GM12878 (cell line): ENCODE data around the gene GSK3A. TPM values are rescaled to one million over a fixed set of nuclear protein-coding genes. Genes with fewer than 3 reads are reported as not detected.

ENCODE experiments used
- CREB1 ChIP-seq: IDR thresholded peaks from 2 replicates; pipeline ENCODE4 v1.6.1; 2012; ENCODE audit warnings: low read depth, mild to moderate bottlenecking, inconsistent platforms
- FOXK2 ChIP-seq: fragments of 450-650 bp; IDR thresholded peaks from 2 replicates; pipeline ENCODE4 v1.6.1; 2017; ENCODE audit warnings: mild to moderate bottlenecking, moderate library complexity
- GATAD2B ChIP-seq: fragments of 450-650 bp; conservative IDR thresholded peaks from 2 replicates; pipeline ENCODE4 v1.6.1; 2017; ENCODE audit warnings: low read depth, mild to moderate bottlenecking, moderate library complexity
- IRF5 ChIP-seq: fragments of 450-650 bp; IDR thresholded peaks from 2 replicates; pipeline ENCODE4 v1.6.1; 2017; ENCODE audit warnings: borderline replicate concordance
- JUND ChIP-seq: IDR thresholded peaks from 2 replicates; pipeline ENCODE4 v1.6.1; 2012; ENCODE audit warnings: low read depth, mild to moderate bottlenecking, low read length, improper control_type of control experiment, moderate library complexity
- KAT2A ChIP-seq: conservative IDR thresholded peaks from 2 replicates; pipeline ENCODE4 v1.6.1; 2011; ENCODE audit warnings: low read depth, low read length; ENCODE audit not compliant: control insufficient read depth
- MAX ChIP-seq: IDR thresholded peaks from 2 replicates; pipeline ENCODE4 v1.6.1; 2012; ENCODE audit warnings: low read depth, low read length, improper control_type of control experiment
- MEF2A ChIP-seq: IDR thresholded peaks from 2 replicates; pipeline ENCODE4 v1.6.1; 2011; ENCODE audit warnings: low read depth, mild to moderate bottlenecking, low read length, moderate library complexity; ENCODE audit not compliant: insufficient read depth
- NBN ChIP-seq: fragments of 450-650 bp; IDR thresholded peaks from 2 replicates; pipeline ENCODE4 v1.6.1; 2016
- NFYB ChIP-seq: IDR thresholded peaks from 2 replicates; pipeline ENCODE4 v1.6.1; 2011; ENCODE audit warnings: low read depth, mild to moderate bottlenecking, low read length, improper control_type of control experiment, moderate library complexity; ENCODE audit not compliant: insufficient read depth
- POLR2A ChIP-seq: IDR thresholded peaks from 2 replicates; pipeline ENCODE4 v1.6.1; 2011; ENCODE audit warnings: low read depth, mild to moderate bottlenecking, low read length
- RBBP5 ChIP-seq: fragments of 200-600 bp; sonication (generic); conservative IDR thresholded peaks from 2 replicates; pipeline ENCODE4 v1.6.1; 2016
- SP1 ChIP-seq: IDR thresholded peaks from one replicate; pipeline ENCODE4 v1.6.1; 2011; ENCODE audit warnings: low read depth, low read length
- TCF12 ChIP-seq: IDR thresholded peaks from 2 replicates; pipeline ENCODE4 v1.6.1; 2011; ENCODE audit warnings: low read depth, mild to moderate bottlenecking, low read length
- WRNIP1 ChIP-seq: IDR thresholded peaks from 2 replicates; pipeline ENCODE4 v1.6.1; 2011; ENCODE audit warnings: low read depth, low read length, improper control_type of control experiment, borderline replicate concordance
- ZNF207 ChIP-seq: fragments of 450-650 bp; IDR thresholded peaks from 2 replicates; pipeline ENCODE4 v1.6.1; 2014; ENCODE audit warnings: antibody characterized with exemption, mild to moderate bottlenecking, borderline replicate concordance
- polyA plus RNA-seq, 11 experiments: library from polyadenylated mRNA; depleted of rRNA in 4 of 11; unstranded in 6 of 11; stranded (reverse) in 5 of 11; fragments of >200 nt; fragmentation: Nextera tagmentation in 4 of 11; fragmentation: Illumina TruSeq in 1 of 11; extraction: Ambion mirVana in 4 of 11; extraction: Trizol in 1 of 11; gene quantifications; 1 replicate in 1 of 11; 2 replicates in 10 of 11; pipeline versions ENCODE4 v1.2.1 to v1.2.3, GENCODE V29; 2011 to 2016; ENCODE audit warnings: inconsistent platforms in 2 of 11, missing spikeins in 2 of 11, low read depth in 1 of 11
- total RNA-seq, 4 experiments: library from RNA; depleted of rRNA in 3 of 4; stranded (reverse); fragments of >200 nt in 3 of 4; fragmentation: Illumina TruSeq in 1 of 4; extraction: Trizol in 1 of 4; gene quantifications; 2 replicates each; pipeline versions ENCODE4 v1.2.1 to v1.2.3, GENCODE V29; 2013 to 2021
- TF ChIP-seq, protein P1 (sequence below): IDR thresholded peaks from 2 replicates; pipeline ENCODE4 v1.6.1; 2012; ENCODE audit warnings: low read length, inconsistent platforms
- TF ChIP-seq, protein P2 (sequence below): fragments of 450-650 bp; IDR thresholded peaks from 2 replicates; pipeline ENCODE4 v1.6.1; 2018; ENCODE audit warnings: mild to moderate bottlenecking, low read depth, moderate library complexity; ENCODE audit not compliant: partially characterized antibody
- TF ChIP-seq, protein P3 (sequence below): IDR thresholded peaks from 2 replicates; pipeline ENCODE4 v1.6.1; 2011; ENCODE audit warnings: borderline replicate concordance, low read depth, mild to moderate bottlenecking, moderate library complexity, mixed read lengths, low read length; ENCODE audit not compliant: insufficient read depth; ENCODE audit errors: extremely low read length
- TF ChIP-seq, protein P4 (sequence below): fragments of 450-650 bp; IDR thresholded peaks from 2 replicates; pipeline ENCODE4 v1.6.1; 2017; ENCODE audit warnings: mild to moderate bottlenecking, moderate library complexity

Gene GSK3A
- total and polyA plus RNA-seq, 10 of the 15 experiments (the other 5 are each of a cell fraction or from before 2014, with no cell fraction given) = 1.00 to 47.9 (median 15.2) TPM

- TF ChIP-seq MAX (peak; percentile 54; the same call in 1 of the 2 replicates), IRF5 (no peak), JUND (peak; percentile 87), RBBP5 (no peak), FOXK2 (peak; percentile 78), SP1 (peak; percentile 59), KAT2A (no peak), NBN (peak; percentile 82), NFYB (peak; percentile 72), CREB1 (peak; percentile 71), MEF2A (0 out of 2 replicates have a peak, but pooled peaks have one; percentile 26), WRNIP1 (no peak), POLR2A (peak; percentile 72), ZNF207 (peak; percentile 92; the same call in 1 of the 2 replicates), TCF12 (peak; percentile 33; the same call in 1 of the 2 replicates), GATAD2B (0 out of 2 replicates have a peak, but pooled peaks have one; percentile 24)
- TF ChIP-seq, protein P1, sequence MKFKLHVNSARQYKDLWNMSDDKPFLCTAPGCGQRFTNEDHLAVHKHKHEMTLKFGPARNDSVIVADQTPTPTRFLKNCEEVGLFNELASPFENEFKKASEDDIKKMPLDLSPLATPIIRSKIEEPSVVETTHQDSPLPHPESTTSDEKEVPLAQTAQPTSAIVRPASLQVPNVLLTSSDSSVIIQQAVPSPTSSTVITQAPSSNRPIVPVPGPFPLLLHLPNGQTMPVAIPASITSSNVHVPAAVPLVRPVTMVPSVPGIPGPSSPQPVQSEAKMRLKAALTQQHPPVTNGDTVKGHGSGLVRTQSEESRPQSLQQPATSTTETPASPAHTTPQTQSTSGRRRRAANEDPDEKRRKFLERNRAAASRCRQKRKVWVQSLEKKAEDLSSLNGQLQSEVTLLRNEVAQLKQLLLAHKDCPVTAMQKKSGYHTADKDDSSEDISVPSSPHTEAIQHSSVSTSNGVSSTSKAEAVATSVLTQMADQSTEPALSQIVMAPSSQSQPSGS = peak; percentile 100
- TF ChIP-seq, protein P2, sequence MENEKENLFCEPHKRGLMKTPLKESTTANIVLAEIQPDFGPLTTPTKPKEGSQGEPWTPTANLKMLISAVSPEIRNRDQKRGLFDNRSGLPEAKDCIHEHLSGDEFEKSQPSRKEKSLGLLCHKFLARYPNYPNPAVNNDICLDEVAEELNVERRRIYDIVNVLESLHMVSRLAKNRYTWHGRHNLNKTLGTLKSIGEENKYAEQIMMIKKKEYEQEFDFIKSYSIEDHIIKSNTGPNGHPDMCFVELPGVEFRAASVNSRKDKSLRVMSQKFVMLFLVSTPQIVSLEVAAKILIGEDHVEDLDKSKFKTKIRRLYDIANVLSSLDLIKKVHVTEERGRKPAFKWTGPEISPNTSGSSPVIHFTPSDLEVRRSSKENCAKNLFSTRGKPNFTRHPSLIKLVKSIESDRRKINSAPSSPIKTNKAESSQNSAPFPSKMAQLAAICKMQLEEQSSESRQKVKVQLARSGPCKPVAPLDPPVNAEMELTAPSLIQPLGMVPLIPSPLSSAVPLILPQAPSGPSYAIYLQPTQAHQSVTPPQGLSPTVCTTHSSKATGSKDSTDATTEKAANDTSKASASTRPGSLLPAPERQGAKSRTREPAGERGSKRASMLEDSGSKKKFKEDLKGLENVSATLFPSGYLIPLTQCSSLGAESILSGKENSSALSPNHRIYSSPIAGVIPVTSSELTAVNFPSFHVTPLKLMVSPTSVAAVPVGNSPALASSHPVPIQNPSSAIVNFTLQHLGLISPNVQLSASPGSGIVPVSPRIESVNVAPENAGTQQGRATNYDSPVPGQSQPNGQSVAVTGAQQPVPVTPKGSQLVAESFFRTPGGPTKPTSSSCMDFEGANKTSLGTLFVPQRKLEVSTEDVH = no peak
- TF ChIP-seq, protein P3, sequence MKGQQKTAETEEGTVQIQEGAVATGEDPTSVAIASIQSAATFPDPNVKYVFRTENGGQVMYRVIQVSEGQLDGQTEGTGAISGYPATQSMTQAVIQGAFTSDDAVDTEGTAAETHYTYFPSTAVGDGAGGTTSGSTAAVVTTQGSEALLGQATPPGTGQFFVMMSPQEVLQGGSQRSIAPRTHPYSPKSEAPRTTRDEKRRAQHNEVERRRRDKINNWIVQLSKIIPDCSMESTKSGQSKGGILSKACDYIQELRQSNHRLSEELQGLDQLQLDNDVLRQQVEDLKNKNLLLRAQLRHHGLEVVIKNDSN = peak; percentile 63
- TF ChIP-seq, protein P4, sequence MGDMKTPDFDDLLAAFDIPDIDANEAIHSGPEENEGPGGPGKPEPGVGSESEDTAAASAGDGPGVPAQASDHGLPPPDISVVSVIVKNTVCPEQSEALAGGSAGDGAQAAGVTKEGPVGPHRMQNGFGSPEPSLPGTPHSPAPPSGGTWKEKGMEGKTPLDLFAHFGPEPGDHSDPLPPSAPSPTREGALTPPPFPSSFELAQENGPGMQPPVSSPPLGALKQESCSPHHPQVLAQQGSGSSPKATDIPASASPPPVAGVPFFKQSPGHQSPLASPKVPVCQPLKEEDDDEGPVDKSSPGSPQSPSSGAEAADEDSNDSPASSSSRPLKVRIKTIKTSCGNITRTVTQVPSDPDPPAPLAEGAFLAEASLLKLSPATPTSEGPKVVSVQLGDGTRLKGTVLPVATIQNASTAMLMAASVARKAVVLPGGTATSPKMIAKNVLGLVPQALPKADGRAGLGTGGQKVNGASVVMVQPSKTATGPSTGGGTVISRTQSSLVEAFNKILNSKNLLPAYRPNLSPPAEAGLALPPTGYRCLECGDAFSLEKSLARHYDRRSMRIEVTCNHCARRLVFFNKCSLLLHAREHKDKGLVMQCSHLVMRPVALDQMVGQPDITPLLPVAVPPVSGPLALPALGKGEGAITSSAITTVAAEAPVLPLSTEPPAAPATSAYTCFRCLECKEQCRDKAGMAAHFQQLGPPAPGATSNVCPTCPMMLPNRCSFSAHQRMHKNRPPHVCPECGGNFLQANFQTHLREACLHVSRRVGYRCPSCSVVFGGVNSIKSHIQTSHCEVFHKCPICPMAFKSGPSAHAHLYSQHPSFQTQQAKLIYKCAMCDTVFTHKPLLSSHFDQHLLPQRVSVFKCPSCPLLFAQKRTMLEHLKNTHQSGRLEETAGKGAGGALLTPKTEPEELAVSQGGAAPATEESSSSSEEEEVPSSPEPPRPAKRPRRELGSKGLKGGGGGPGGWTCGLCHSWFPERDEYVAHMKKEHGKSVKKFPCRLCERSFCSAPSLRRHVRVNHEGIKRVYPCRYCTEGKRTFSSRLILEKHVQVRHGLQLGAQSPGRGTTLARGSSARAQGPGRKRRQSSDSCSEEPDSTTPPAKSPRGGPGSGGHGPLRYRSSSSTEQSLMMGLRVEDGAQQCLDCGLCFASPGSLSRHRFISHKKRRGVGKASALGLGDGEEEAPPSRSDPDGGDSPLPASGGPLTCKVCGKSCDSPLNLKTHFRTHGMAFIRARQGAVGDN = no peak
These were observed 25.8 kb upstream of the GSK3A start (continued) for GRCh38 chr19:42268142-42268703.
